D721Med (cell line): ENCODE measurements around the gene RALB.

Experiments used
- DNase-seq: peaks from one replicate; pipeline ENCODE4 v3.0.0; 2011; ENCODE audit warnings: low spot score; ENCODE audit not compliant: insufficient read length
- FAIRE-seq: peaks from 2 replicates; lab custom pipeline; 2011; peaks lifted over from hg19 to GRCh38; lab: Jason Lieb, UNC
- TF ChIP-seq, protein P1 (sequence below): IDR thresholded peaks from 2 replicates; pipeline ENCODE4 v1.5.1; 2012; ENCODE audit warnings: mild to moderate bottlenecking, control low read depth; ENCODE audit not compliant: insufficient read depth; ENCODE audit errors: missing control alignments

Gene RALB

DNA sequence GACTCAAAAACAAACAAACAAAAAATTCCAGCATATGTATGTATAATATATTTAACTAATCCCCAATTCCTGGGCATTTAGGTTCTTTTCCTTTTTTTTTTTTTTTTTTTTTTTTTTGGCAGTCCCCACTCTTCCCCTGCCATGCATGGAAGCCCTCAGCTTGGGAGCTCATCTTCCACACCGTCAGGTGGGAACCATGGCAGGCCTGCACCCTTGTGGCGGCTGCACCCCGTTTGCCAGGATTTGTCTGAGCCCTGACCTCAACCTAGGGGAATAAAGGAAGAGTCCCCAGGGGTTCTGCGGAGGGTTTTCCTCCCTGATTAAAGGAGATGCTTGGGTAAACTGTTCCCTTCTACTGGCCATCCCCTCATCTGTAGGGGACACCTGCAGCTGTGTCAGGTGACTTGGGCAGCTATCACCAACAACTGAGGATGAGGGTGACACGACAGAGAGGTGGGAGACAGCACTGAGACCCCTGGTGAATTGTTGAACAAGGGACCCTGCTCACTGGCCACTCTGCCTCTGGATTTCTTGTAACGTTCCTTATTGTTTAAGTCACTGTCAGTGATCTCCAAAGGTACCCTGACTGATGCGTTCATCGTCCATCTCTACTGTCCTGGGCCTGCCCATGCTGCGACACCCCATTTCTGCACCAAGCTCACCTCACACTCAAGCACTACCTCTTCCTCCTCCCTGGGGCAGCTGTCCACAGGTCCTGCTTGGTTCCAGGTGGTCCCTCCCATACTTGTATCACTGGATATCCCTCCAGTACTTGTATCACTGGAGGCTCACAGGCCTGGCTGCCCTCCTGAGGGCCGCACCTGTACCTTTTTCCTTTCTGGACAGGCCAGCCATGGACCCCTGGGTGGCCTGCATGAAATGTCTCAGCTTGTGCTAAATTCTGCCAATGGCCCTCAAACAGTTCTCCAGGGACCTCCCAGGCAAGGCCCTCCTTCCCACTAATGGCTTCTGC, 44.0 kb upstream of the RALB start:
- FAIRE-seq: no peak
- TF ChIP-seq, protein P1, sequence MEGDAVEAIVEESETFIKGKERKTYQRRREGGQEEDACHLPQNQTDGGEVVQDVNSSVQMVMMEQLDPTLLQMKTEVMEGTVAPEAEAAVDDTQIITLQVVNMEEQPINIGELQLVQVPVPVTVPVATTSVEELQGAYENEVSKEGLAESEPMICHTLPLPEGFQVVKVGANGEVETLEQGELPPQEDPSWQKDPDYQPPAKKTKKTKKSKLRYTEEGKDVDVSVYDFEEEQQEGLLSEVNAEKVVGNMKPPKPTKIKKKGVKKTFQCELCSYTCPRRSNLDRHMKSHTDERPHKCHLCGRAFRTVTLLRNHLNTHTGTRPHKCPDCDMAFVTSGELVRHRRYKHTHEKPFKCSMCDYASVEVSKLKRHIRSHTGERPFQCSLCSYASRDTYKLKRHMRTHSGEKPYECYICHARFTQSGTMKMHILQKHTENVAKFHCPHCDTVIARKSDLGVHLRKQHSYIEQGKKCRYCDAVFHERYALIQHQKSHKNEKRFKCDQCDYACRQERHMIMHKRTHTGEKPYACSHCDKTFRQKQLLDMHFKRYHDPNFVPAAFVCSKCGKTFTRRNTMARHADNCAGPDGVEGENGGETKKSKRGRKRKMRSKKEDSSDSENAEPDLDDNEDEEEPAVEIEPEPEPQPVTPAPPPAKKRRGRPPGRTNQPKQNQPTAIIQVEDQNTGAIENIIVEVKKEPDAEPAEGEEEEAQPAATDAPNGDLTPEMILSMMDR: no peak

DNA sequence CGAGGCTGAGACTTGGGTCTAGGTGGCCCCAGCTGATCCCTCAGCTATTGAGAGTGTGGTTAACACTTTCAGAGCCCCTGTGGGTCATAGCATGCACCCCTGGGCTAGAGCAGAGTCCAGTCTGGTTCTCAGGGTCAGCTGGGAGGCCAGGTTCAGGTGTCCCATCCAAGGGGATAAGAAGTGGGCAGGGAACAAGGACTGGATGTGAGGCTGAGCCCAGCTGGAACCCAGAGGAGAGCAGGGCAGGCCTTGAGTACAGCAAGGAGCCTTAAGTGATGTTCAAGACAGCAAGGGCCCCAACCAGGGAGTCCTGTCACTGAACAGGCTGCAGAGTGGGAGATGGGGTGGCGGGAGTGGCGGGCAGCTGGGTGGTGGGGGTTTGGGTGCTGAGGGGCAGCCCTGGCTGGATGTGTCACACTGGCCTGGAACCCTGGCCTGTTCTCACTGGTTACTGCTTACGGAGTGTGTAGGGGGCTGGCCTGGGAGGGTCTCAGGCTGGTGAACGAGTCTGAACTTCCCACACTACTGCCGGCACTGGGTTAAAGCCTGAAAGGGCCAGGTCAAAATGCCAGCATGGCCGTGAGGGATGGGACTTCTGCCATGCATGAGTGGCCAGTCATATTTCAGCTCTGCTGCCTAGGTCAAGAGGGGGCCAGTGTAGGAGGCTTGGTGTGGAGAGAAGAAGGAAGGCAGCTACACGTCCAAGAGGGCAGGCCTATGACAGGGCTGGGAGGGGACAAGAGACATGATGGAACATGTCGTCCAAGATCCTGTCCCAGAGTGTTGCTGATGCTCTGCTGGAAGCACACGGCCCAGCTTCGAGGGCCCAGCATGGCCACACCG, 43.0 kb upstream of the RALB start:
- no peak for DNase-seq
- FAIRE-seq: no peak
- TF ChIP-seq, protein P1: no peak

More for the DNA sequence above, 44.0 kb upstream of the RALB start:
- DNase-seq: no peak

DNA sequence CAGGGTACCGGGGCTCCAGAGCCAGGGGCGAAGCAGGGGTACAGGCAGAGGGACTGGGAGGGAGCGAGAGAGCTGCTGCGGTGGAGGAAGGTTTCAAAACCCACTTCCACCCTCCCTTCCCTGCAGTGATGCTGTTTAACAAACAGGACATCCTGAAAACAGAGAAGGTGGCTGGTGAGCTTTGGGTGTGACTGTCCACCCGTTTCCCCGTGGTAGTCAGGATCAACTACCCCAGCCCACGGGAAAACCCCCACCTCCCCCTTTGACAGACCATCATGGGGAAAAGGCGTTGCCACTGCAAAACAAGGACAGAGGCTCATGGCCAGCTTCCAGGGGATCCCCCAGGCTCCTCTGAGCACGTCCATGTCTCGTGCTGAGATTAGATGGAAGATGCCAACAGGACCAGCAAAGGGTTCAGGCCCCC, 42.4 kb upstream of the RALB start:
- TF ChIP-seq, protein P1: no peak
- DNase-seq (no peak), FAIRE-seq (no peak)

DNA sequence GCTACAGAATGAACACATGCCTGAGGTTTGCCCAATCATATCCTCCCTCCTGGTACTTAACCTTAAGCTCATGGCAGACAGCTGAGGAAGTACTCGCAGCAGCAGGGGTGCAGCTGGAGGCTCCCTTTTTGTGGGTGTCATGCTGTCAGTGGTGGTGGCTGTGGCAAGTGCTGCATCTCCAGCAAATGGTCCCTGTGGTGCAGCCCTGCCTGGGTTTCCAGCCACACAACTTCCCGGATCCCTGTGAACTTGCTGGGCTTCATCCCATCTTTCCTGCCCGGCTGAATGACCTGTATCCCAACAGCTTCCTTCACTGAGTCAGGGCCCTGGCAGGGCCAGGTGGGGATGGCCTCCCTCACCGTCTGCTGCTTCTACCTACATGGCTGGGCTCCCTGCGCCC, 34.5 kb upstream of the RALB start:
- FAIRE-seq (no peak), DNase-seq (no peak)
- TF ChIP-seq, protein P1: no peak

- DNase-seq (no peak), FAIRE-seq (no peak)
Observed at GRCh38 chr2:120219291-120219690, 33.4 kb upstream of the RALB start.

GRCh38 chr2:120219766-120220165, 32.9 kb upstream of the RALB start:
- DNase-seq (no peak), FAIRE-seq (no peak)
- TF ChIP-seq, protein P1: no peak

More at GRCh38 chr2:120219291-120219690, 33.4 kb upstream of the RALB start:
- TF ChIP-seq, protein P1: no peak
